Activated CD4-positive, CD25-positive, alpha-beta regulatory T cell (primary cell): Measurements from ENCODE around the gene RHOT2.
A peak's percentile ranks its signal among the peaks of the same experiment; 100 is the strongest.

Source experiments
- DNase-seq, 4 experiments: peaks; one replicate each; lab custom pipeline; 2025; lab: John Stamatoyannopoulos, UW

RHOT2 gene

DNA sequence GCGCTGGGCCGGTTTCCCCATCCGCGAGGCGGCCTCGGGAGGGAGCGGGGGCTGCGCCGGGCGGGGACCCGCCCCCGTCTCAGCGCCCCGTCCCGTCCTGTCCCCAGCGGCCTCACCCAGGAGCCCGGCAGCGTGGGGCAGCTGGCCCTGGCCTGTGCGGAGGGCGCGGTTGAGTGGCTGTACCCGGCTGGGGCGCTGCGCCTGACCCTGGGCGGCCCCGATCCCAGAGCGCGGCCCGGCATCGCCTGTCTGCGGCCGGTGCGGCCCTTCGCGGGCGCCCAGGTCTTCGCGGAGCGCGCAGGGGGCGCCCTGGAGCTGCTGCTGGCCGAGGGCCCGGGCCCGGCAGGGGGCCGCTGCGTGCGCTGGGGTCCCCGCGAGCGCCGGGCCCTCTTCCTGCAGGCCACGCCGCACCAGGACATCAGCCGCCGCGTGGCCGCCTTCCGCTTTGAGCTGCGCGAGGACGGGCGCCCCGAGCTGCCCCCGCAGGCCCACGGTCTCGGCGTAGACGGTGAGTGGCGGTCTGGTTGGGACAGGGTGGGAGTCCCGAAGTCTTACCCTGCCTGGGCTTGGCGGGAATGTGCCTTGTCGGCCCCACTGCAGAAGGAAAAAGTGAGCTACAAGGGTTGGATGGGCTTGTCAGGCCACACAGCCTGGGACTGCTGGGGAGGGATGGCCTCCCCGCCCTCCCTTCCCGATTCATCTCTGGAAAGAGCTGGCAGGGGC, 47.7 kb downstream of the RHOT2 start:
- no peak for DNase-seq

DNA sequence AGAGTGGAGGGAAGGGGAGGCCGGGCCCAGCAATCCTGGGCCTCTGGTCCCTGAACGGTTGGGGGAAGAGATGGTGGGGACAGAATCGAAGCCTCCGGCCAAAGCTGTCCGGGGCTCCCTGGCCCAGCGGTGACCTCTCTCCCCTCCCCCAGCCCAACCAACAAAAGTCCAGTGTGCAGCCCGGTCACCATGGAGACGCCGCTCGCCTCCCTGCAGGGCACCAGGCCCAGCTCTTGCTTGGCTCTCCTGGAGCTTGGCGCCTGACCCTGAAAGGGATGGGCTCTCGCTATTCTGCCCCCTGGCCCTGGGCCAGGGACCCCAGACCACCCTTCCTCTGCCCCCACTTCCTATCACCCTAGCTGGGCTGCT, 48.3 kb downstream of the RHOT2 start:
- no peak for DNase-seq

- no peak for DNase-seq
These were observed 48.9 kb downstream of the RHOT2 start for GRCh38 chr16:716768-717325.

- DNase-seq: no peak
These were observed 49.7 kb downstream of the RHOT2 start for GRCh38 chr16:717450-718245.

DNA sequence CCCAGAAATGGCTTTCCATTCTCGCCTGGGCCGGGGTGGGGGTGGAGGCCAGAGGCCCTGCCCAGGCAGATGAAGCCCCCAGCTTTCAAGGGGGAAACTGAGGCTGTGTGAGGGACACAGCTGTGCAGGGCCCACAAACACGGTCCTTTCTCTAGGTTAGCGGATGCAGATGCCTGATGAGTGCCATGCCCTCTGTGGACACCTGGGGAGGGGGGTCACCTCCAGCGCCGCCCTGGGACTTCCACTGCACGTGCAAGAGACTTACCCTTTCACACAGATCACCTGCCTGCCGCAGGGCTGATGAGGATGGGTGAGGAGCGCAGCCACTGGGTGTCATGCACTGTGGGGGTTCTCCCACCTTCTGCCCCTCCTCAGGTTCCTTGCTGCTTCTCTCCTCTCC, 50.5 kb downstream of the RHOT2 start:
- DNase-seq: no peak

DNA sequence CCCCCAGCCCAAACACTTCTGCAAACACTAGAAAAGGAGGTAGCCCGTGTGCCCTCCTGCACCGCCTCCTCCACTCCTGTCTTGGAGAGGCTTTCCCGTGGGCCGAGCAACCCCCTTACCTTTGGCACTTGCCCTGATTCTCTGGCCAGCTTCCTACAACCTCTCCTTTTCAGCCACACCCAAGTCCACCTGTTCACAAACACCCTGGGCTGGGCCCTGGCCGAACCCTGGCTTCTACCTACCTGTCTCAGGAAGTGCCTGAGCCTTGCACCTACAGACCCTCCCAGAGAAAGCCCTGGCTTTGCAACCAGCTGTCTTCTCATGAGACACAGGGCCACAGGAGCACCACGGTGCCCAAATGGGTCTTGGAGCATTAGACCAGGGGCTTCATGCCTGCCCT, 51.0 kb downstream of the RHOT2 start:
- DNase-seq: no peak

DNA sequence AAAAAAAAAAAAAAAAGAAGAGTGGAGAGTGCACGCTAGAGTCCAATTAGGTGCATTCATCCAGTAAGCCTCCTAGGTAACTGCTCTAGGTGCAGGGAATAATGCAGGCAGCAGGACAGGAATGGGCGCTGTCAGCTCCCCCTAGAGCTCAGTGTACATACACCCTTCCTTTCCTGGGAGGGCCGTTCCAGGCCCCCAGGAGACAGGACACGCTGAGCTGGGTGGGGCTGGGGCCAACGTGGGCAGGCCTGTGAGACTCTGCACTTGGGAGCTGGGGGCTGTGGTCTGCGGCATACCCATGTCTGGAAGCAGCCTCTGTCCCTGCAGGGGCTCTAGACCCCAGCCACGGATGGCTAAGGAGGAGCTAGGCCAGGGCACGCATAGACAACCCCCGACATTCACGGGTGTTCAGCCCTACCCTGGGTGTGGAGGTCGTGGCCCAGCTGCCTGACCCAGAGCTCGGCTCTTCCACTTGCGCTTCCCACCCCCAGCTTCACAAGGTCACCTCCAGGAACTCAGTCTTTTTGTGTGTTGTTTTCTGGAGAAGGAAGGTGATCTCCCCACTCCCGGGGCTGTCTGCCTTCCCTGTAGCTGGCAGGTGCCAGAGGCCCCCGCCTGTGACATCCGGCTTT, 52.0 kb downstream of the RHOT2 start:
- DNase-seq: no peak

DNA sequence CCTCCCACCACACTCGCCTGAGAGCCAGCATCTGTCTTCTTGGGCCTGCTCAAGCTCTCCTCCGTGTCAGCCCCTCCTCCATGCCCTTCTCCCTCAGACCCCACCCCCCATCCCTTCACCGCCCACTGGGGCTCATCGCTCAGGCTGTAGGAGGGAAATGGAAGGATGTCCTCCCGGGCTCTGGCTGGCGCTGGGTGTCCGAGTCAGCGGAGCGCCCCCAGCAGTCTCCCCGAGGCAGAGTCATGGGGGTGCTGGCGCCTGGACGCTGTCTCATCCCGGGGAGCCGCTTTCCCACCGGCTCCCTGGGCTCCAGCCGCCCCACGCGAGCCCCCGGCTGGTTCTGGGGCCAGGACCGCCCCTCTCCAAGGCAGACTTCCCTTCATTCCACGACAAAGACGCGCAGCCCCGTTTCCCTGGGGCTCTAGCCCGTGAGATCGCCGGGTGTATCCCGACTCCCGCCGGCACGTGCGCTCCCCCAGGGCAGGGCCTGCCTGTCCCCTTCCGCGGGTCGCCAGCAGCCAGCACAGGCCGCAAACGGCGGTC, 52.6 kb downstream of the RHOT2 start:
- DNase-seq: peak in 1 of 4 experiments; percentile 27

- DNase-seq: peak; percentile 54 to 66 (median 61)
These were observed 53.2 kb downstream of the RHOT2 start, which contains the start of gene ANTKMT for GRCh38 chr16:720990-721764. TSS of gene ANTKMT (plus strand) at chr16:721146. CDS start at chr16:721275, 129 bp downstream.

DNA sequence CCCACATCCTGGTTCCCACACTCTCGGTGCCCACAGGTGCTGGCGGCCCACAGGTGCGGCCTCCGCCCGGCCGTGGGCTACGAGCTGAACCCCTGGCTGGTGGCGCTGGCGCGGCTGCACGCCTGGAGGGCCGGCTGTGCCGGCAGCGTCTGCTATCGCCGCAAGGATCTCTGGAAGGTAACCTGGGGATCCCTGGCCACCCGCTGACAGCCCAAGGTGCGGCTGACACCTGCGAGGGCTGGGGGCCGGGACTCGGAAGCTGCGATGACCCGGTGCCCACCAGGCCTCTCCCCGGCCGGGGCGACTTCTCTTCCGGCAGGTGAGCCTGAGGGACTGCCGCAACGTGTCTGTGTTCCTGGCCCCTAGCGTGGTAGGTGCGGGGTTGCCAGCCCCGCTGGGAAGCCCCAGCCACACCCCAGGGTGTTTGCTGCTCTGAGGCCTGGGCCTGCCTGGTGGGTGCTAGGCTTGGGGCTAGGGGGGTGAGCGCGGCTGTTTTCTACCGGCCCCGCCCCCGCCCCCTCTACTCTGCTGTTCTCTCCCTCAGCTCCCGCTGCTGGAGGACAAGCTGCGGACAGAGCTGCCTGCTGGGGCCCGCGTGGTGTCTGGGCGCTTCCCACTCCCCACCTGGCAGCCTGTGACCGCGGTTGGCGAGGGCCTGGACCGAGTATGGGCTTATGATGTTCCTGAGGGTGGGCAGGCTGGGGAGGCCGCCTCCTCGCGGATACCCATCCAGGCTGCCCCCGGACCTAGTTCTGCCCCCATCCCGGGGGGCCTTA, 54.0 kb downstream of the RHOT2 start:
- DNase-seq: no peak

DNA sequence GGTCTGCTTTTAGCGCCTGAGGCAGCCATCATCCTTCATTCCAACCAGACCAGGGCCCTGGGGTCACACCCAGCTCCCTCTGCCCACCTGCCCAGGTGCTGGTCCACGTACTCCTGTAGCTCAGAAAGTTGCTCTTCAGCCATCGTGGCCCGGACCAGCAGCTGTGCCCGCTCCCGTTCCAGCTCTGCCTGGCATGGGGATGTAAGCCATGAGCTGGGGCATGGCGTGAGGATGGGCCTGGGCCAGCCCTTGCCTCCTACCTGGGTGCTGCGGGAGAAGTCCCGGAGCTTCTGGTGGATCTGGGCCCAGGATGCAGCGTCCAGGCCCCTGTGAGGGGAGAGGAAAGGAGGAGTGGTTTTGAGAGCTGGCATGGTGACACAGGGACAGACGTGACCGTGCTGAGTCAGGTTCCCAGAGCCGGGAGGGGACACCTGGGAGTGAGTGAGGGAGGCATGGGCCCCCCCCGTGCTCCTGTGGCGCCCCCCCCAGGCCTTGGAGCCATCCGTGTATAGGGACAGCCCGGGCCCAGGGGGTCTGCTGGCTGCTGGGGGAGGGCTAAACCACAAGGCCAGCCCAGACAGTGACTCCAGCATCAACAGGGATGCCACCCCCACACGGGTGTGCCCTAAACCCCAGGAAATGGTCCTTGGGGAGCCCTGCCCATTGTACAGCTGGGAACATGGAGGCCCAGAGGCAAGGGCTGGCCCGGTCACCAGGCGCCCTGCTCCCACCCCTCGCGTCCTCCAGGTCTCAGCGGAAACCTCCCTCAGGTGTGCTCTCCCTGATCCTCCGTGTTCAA, 55.1 kb downstream of the RHOT2 start:
- no peak for DNase-seq

GRCh38 chr16:723695-724094, 55.8 kb downstream of the RHOT2 start:
- DNase-seq: no peak
